K562 (cell line): Measurements from ENCODE around the gene FAM50B. TPM values are rescaled to one million over a fixed set of nuclear protein-coding genes. Genes with fewer than 3 reads are reported as not detected.

Experiments
- ATAC-seq: fragments of 200-7000 bp; cut with Tn5 transposase; 3 replicates; pipeline ENCODE4 v1.9.1; 2020; ENCODE audit warnings: moderate library complexity
- BruUV-seq: library from RNA; stranded (reverse); fragments of 400-500 nt; replicated peaks from 2 replicates; lab custom pipeline; 2021; lab: Mats Ljungman, UMichigan
- CTCF ChIA-PET: fragments of 300-600 bp; formaldehyde crosslinking; extraction: SDS; loops from one replicate; lab custom pipeline; 2021; ENCODE audit warnings: low intra/inter-chr PET ratio; lab: Yijun Ruan, JAX
- POLR2A ChIA-PET: fragments of 300-600, 350-650 bp; sonication (Branson Sonifier 250); formaldehyde crosslinking; extraction: SDS; loops from one replicate; lab custom pipeline; 2021; ENCODE audit warnings: antibody characterized with exemption, inconsistent platforms; lab: Yijun Ruan, JAX
- DNase-seq, 4 experiments: peaks; one replicate each; pipeline versions ENCODE4 v3.0.0 to v3.0.0-alpha.2; 2011 to 2018; ENCODE audit warnings: low spot score in 3 of 4, mixed read lengths in 3 of 4; ENCODE audit errors: extremely low read depth in 1 of 4
- FAIRE-seq: peaks from 2 replicates; lab custom pipeline; 2011; peaks lifted over from hg19 to GRCh38; lab: Jason Lieb, UNC
- H2AFZ ChIP-seq: 2 replicates; pipeline ENCODE4 v1.6.0; 2011; ENCODE audit warnings: low read depth, low read length, control low read depth, inconsistent platforms
- H3K27ac ChIP-seq: fragments of 200-600 bp; 3 replicates; pipeline ENCODE4 v1.8.0; 2011; ENCODE audit warnings: low read depth, mild to moderate bottlenecking, control low read depth, inconsistent platforms, low read length, moderate library complexity, mixed read lengths; ENCODE audit errors: extremely low read depth
- H3K27me3 ChIP-seq, 2 experiments: fragments of 300-600 bp in 1 of 2; 2 replicates in 1 of 2; 3 replicates in 1 of 2; pipeline versions ENCODE4 v1.6.0 to v1.8.0; 2011; ENCODE audit warnings: inconsistent platforms in 2 of 2, low read length in 2 of 2, mild to moderate bottlenecking in 1 of 2, mixed read lengths in 1 of 2, moderate library complexity in 1 of 2; ENCODE audit not compliant: control insufficient read depth in 2 of 2, insufficient read depth in 2 of 2
- H3K36me3 ChIP-seq: fragments of 300-600 bp; 3 replicates; pipeline ENCODE4 v1.8.0; 2011; ENCODE audit warnings: mild to moderate bottlenecking, low read length, inconsistent platforms; ENCODE audit not compliant: control insufficient read depth, insufficient read depth
- H3K4me1 ChIP-seq, 2 experiments: fragments of 200-600 bp in 1 of 2; replicated peaks in 1 of 2; 2 replicates in 1 of 2; 3 replicates in 1 of 2; pipeline versions ENCODE4 v1.5.1 to v1.8.0; 2011; ENCODE audit warnings: inconsistent platforms in 2 of 2, low read length in 2 of 2, mild to moderate bottlenecking in 1 of 2, mixed read lengths in 1 of 2, moderate library complexity in 1 of 2; ENCODE audit not compliant: control insufficient read depth in 2 of 2, insufficient read depth in 2 of 2
- H3K4me2 ChIP-seq: 2 replicates; pipeline ENCODE4 v1.6.1; 2011; ENCODE audit warnings: low read length, control low read depth, inconsistent platforms, mixed read lengths; ENCODE audit not compliant: insufficient read depth
- H3K4me3 ChIP-seq: fragments of 200-600 bp; sonication (generic), shearing (Covaris generic); 2 replicates; pipeline ENCODE4 v1.5.1; 2016; ENCODE audit warnings: control low read depth, inconsistent platforms
- H3K79me2 ChIP-seq: fragments of 200-600 bp; 3 replicates; pipeline ENCODE4 v1.8.0; 2011; ENCODE audit warnings: low read length, inconsistent platforms; ENCODE audit not compliant: control insufficient read depth, insufficient read depth
- H3K9ac ChIP-seq, 2 experiments: 2 replicates each; pipeline versions ENCODE4 v1.6.0 to v1.6.1; 2011; ENCODE audit warnings: low read depth in 2 of 2, low read length in 2 of 2, control low read depth in 1 of 2, inconsistent platforms in 1 of 2, mild to moderate bottlenecking in 1 of 2, mixed read lengths in 1 of 2; ENCODE audit not compliant: insufficient read depth in 1 of 2
- H3K9me1 ChIP-seq: one replicate; pipeline ENCODE4 v1.6.0; 2011; ENCODE audit warnings: inconsistent platforms, mild to moderate bottlenecking, low read length, moderate library complexity; ENCODE audit not compliant: control insufficient read depth, insufficient read depth
- H3K9me3 ChIP-seq: replicated peaks from 2 replicates; pipeline ENCODE4 v1.5.1; 2011; ENCODE audit warnings: low read depth, low read length, inconsistent platforms; ENCODE audit not compliant: control insufficient read depth, insufficient read depth
- H4K20me1 ChIP-seq: replicated peaks from 2 replicates; pipeline ENCODE4 v1.6.1; 2011; ENCODE audit warnings: low read length, inconsistent platforms, mixed read lengths; ENCODE audit not compliant: control insufficient read depth, insufficient read depth
- DNMT1 ChIP-seq: fragments of 450-650 bp; IDR thresholded peaks from 2 replicates; pipeline ENCODE4 v1.6.1; 2016; ENCODE audit warnings: antibody characterized with exemption, mild to moderate bottlenecking
- RREB1 ChIP-seq: fragments of 250-450 bp; sonication (Bioruptor Pico); IDR thresholded peaks from 2 replicates; pipeline ENCODE4 v1.4.0; 2020
- whole genome bisulfite sequencing: fragments of 100-300 bp; shearing (Covaris generic); methylation state at CpG from one replicate; pipeline ENCODE4 v1.1.6; 2016; ENCODE audit warnings: low coverage, mixed read lengths; ENCODE audit not compliant: insufficient coverage; ENCODE audit errors: missing lambda C conversion rate; 5-methylcytosine and 5-hydroxymethylcytosine counted together
- in situ Hi-C: fragments of 300-500 bp; cut with MboI; formaldehyde crosslinking; loops from 4 replicates; pipeline ENCODE4 v1.15.0; 2018; ENCODE audit warnings: inconsistent platforms, mixed read lengths
- intact Hi-C: fragments of 100-400 bp; cut with micrococcal nuclease; formaldehyde crosslinking; loops from 2 replicates; pipeline ENCODE4 v1.14.2; 2022
- polyA plus RNA-seq, 8 experiments: library from polyadenylated mRNA; depleted of rRNA in 4 of 8; stranded (reverse) in 5 of 8; unstranded in 3 of 8; fragments of >200 nt; fragmentation: Nextera tagmentation in 2 of 8; fragmentation: Illumina TruSeq in 1 of 8; extraction: Ambion mirVana in 2 of 8; extraction: Trizol in 1 of 8; gene quantifications; 2 replicates each; pipeline versions ENCODE4 v1.2.1 to v1.2.3, GENCODE V29; 2011 to 2014; ENCODE audit warnings: inconsistent platforms in 1 of 8, missing spikeins in 1 of 8
- total RNA-seq, 7 experiments: library from RNA; depleted of rRNA in 6 of 7; stranded (reverse); fragments of >200 nt in 6 of 7; fragmentation: Illumina TruSeq in 2 of 7; extraction: Trizol in 2 of 7; gene quantifications; 2 replicates each; pipeline versions ENCODE4 v1.2.1 to v1.2.3, GENCODE V29; 2011 to 2021; ENCODE audit warnings: low replicate concordance in 1 of 7

Gene FAM50B
- total and polyA plus RNA-seq, 9 of the 15 experiments (the other 6 are each of a cell fraction or from before 2014, with no cell fraction given) = 0.09 to 0.16 (median 0.13) TPM; not detected in 6

- CTCF ChIA-PET = no interaction called here
- H3K79me2 ChIP-seq = no peaks in the 10 kb centered on the region
- H3K36me3 ChIP-seq = no peaks in the 10 kb centered on the region
- H3K9ac ChIP-seq = no peak overlapping the region
- ATAC-seq = no peak
- H3K4me1 ChIP-seq = peaks cover 0 to 13% of the 10 kb centered on the region in 2 experiments; a peak in 1 of 5 replicates
- H3K4me2 ChIP-seq = no peak overlapping the region
- POLR2A ChIA-PET = no interaction called here
- 2% methylated on average over 3 of the region's 3 CpGs for WGBS
- H3K9me1 ChIP-seq = no peaks in the 10 kb centered on the region
- intact Hi-C loops (no loop called here), in situ Hi-C loops (no loop called here)
- no peak for TF ChIP-seq DNMT1
- TF ChIP-seq RREB1 (CRISPR knock-in tag) = no peak
- no peaks in the 10 kb centered on the region for H4K20me1 ChIP-seq
- no TSS peak for BruUV-seq
- H3K27me3 ChIP-seq = peaks cover 15 to 21% of the 10 kb centered on the region in 2 experiments
- H3K9me3 ChIP-seq = no peaks in the 10 kb centered on the region
- no peak overlapping the region for H3K27ac ChIP-seq
- FAIRE-seq = no peak
- no peak overlapping the region for H2AFZ ChIP-seq
- H3K4me3 ChIP-seq = no peak overlapping the region
- DNase-seq = no peak
These were observed 1.7 kb upstream of the FAM50B start for GRCh38 chr6:3847521-3847920.
